A673 (cell line): Measurements from ENCODE around the gene RBM34. TPM values are rescaled to one million over a fixed set of nuclear protein-coding genes. Genes with fewer than 3 reads are reported as not detected.

Experiments used
- BruUV-seq: library from RNA; stranded (reverse); fragments of 400-500 nt; replicated peaks from 2 replicates; lab custom pipeline; 2021; lab: Mats Ljungman, UMichigan
- CTCF ChIA-PET: fragments of 300-600 bp; sonication (Branson Sonifier 250); formaldehyde crosslinking; loops from one replicate; lab custom pipeline; 2022; ENCODE audit warnings: antibody characterized with exemption; lab: Charles Lee
- POLR2A ChIA-PET: fragments of 300-600 bp; sonication (Branson Sonifier 250); formaldehyde crosslinking; loops from one replicate; lab custom pipeline; 2022; ENCODE audit warnings: antibody characterized with exemption; ENCODE audit not compliant: low non-redundant PET; lab: Charles Lee
- DNase-seq: peaks from one replicate; pipeline ENCODE4 v3.0.0-alpha.2; 2015; ENCODE audit warnings: low spot score
- H3K27ac ChIP-seq: fragments of 200-600 bp; sonication (generic); 2 replicates; pipeline ENCODE4 v1.5.1; 2016; ENCODE audit warnings: mixed run types, low read depth, mild to moderate bottlenecking, mixed read lengths, antibody characterized with exemption, low read length; ENCODE audit not compliant: poor library complexity, severe bottlenecking
- H3K27me3 ChIP-seq: fragments of 200-600 bp; sonication (generic); replicated peaks from 2 replicates; pipeline ENCODE4 v1.6.1; 2017; ENCODE audit warnings: mixed run types, low read depth, mild to moderate bottlenecking, mixed read lengths, antibody characterized with exemption, low read length; ENCODE audit not compliant: insufficient read depth, poor library complexity
- H3K36me3 ChIP-seq: fragments of 200-600 bp; sonication (generic); 2 replicates; pipeline ENCODE4 v1.6.1; 2016; ENCODE audit warnings: mixed run types, mild to moderate bottlenecking, mixed read lengths, antibody characterized with exemption, low read length; ENCODE audit not compliant: insufficient read depth, poor library complexity, severe bottlenecking
- H3K4me1 ChIP-seq: fragments of 200-600 bp; sonication (generic); 2 replicates; pipeline ENCODE4 v1.6.1; 2017; ENCODE audit warnings: mixed run types, mild to moderate bottlenecking, mixed read lengths, antibody characterized with exemption, low read length; ENCODE audit not compliant: insufficient read depth, poor library complexity, severe bottlenecking
- H3K4me3 ChIP-seq: fragments of 200-600 bp; sonication (generic); 2 replicates; pipeline ENCODE4 v1.5.1; 2016; ENCODE audit warnings: low read depth, mixed run types, mild to moderate bottlenecking, mixed read lengths, low read length; ENCODE audit not compliant: poor library complexity, severe bottlenecking
- H3K9me3 ChIP-seq: fragments of 200-600 bp; sonication (generic); 2 replicates; pipeline ENCODE4 v1.6.1; 2016; ENCODE audit warnings: mixed run types, low read depth, mild to moderate bottlenecking, mixed read lengths, antibody characterized with exemption, low read length; ENCODE audit not compliant: poor library complexity, severe bottlenecking
- EZH2 ChIP-seq: fragments of 200-600 bp; sonication (generic); IDR thresholded peaks from 2 replicates; pipeline ENCODE4 v1.6.1; 2017; ENCODE audit warnings: borderline replicate concordance, low read depth, mild to moderate bottlenecking, mixed read lengths, antibody characterized with exemption, low read length; ENCODE audit not compliant: poor library complexity, severe bottlenecking
- intact Hi-C: fragments of 100-400 bp; cut with micrococcal nuclease; formaldehyde crosslinking; loops from one replicate; pipeline ENCODE4 v1.10.0; 2022; ENCODE audit not compliant: unreplicated experiment
- total RNA-seq: library from RNA; stranded (reverse); gene quantifications from 2 replicates; pipeline ENCODE4 v1.2.3, GENCODE V29; 2021
- TF ChIP-seq, protein P1 (sequence below): fragments of 300-800, 200-600 bp; sonication (generic); conservative IDR thresholded peaks from 2 replicates; pipeline ENCODE4 v1.5.1; 2017; ENCODE audit warnings: low read depth, mild to moderate bottlenecking, antibody characterized with exemption, low read length, moderate library complexity, mixed read lengths

Gene RBM34
- total RNA-seq, 1 experiment from 2014 or later: 69.4 TPM

DNA sequence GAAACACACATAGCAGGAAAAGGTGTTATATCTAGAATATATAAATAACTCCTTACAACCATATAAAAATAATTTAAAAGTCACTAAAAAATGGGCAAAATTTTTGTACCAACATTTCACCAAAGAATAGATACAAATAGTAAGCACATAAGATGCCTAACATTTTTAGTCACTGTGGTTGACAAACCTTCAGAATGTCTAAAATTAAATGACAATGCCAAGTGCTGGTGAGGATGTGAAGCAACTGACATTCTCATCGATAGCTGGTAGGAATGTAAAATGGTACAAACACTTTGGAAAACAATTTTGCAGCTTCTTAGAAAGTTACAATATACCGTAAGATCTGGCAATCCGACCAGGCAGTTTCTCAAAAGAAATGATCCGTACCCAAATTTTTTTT, 18.1 kb downstream of the RBM34 start:
- H3K27me3 ChIP-seq: no peaks in the 10 kb centered on the region
- peaks cover 3% of the 10 kb centered on the region for H3K36me3 ChIP-seq
- no TSS peak for BruUV-seq

DNA sequence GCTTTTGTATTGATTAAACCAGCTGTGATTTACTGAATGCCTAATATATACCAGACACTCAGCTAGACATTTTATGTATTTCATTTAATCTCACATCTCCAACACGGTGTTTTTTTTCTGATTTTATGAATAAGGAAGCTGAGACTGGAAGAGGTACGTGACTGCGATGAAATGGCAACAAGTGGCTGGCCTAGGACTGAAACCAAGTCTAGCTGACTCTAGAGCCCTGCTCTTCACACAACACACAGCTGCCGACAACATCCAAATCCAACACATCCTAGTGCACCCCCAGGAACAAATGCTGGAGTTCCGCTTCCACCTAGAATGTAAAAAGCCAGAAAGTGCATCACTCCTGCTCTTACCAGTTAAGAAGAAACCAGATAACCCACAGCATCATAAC, 21.7 kb downstream of the RBM34 start:
- no peak for DNase-seq
- CTCF ChIA-PET: no interaction called here
- H3K27ac ChIP-seq: no peak overlapping the region
- intact Hi-C loops: no loop called here
- peaks cover 18% of the 10 kb centered on the region for H3K36me3 ChIP-seq
- no peaks in the 10 kb centered on the region for H3K4me1 ChIP-seq
- POLR2A ChIA-PET: no interaction called here
- no TSS peak for BruUV-seq
- TF ChIP-seq, protein P1, sequence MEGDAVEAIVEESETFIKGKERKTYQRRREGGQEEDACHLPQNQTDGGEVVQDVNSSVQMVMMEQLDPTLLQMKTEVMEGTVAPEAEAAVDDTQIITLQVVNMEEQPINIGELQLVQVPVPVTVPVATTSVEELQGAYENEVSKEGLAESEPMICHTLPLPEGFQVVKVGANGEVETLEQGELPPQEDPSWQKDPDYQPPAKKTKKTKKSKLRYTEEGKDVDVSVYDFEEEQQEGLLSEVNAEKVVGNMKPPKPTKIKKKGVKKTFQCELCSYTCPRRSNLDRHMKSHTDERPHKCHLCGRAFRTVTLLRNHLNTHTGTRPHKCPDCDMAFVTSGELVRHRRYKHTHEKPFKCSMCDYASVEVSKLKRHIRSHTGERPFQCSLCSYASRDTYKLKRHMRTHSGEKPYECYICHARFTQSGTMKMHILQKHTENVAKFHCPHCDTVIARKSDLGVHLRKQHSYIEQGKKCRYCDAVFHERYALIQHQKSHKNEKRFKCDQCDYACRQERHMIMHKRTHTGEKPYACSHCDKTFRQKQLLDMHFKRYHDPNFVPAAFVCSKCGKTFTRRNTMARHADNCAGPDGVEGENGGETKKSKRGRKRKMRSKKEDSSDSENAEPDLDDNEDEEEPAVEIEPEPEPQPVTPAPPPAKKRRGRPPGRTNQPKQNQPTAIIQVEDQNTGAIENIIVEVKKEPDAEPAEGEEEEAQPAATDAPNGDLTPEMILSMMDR: no peak
- TF ChIP-seq EZH2: no peak
- H3K9me3 ChIP-seq: no peaks in the 10 kb centered on the region
- no peaks in the 10 kb centered on the region for H3K27me3 ChIP-seq
- H3K4me3 ChIP-seq: no peak overlapping the region

More for the DNA sequence above, 18.1 kb downstream of the RBM34 start:
- TF ChIP-seq, protein P1: no peak
- TF ChIP-seq EZH2: no peak
- Histone ChIP-seq H3K4me3 (no peak overlapping the region), H3K27ac (no peak overlapping the region), H3K4me1 (no peaks in the 10 kb centered on the region), H3K9me3 (no peaks in the 10 kb centered on the region)
- ChIA-PET POLR2A (no interaction called here), CTCF (no interaction called here)
- intact Hi-C loops: no loop called here
- DNase-seq: no peak

DNA sequence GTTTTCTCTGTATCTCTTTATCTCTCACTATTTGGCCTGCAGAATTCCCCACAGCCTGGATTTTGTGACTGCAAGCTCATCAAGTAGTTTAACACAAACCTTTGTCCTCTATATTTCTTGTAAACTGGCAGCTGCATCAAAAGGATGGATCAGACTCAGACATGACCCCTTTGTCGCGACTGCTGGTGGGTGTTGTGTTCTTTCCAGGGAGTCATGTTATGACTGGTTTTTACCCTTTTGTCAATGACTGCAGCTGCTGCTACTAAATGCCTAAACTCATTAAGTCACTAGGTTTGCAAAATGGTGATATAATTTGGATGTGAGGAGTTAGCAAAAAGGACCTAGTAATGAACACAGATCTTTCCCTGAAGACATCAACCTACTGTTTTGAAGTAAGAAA, 22.2 kb downstream of the RBM34 start:
- intact Hi-C loops: no loop called here
- no TSS peak for BruUV-seq
- CTCF ChIA-PET: no interaction called here
- POLR2A ChIA-PET: no interaction called here
- H3K9me3 ChIP-seq: no peaks in the 10 kb centered on the region
- peaks cover 19% of the 10 kb centered on the region for H3K36me3 ChIP-seq
- no peaks in the 10 kb centered on the region for H3K27me3 ChIP-seq
- no peaks in the 10 kb centered on the region for H3K4me1 ChIP-seq
- no peak overlapping the region for H3K4me3 ChIP-seq
- H3K27ac ChIP-seq: no peak overlapping the region
- DNase-seq: no peak
- TF ChIP-seq, protein P1: no peak
- no peak for TF ChIP-seq EZH2
